HG02981 (cell line): ENCODE results near the gene HRH3.

ENCODE experiments used
- ATAC-seq: cut with Tn5 transposase; IDR thresholded peaks from one replicate; pipeline ENCODE4 v1.9.1; 2021; ENCODE audit warnings: mild to moderate bottlenecking, moderate library complexity; ENCODE audit not compliant: unreplicated experiment

The HRH3 gene

GRCh38 chr20:62219992-62220665 is at the start of gene HRH3:
TSS of gene HRH3 (minus strand) at chr20:62220278. CDS start at chr20:62219970, 308 bp downstream.
- no peak for ATAC-seq

- no peak for ATAC-seq
These were observed 49.8 kb upstream of the HRH3 start for GRCh38 chr20:62269871-62270270.

GRCh38 chr20:62269378-62269777 is 49.3 kb upstream of the HRH3 start:
- no peak for ATAC-seq

- no peak for ATAC-seq
These were observed 48.3 kb upstream of the HRH3 start for GRCh38 chr20:62268228-62268900.

- no peak for ATAC-seq
These were observed 47.5 kb upstream of the HRH3 start for GRCh38 chr20:62267543-62267942.

GRCh38 chr20:62266851-62267250 is 46.8 kb upstream of the HRH3 start:
- ATAC-seq: no peak

- ATAC-seq: no peak
These were observed 46.3 kb upstream of the HRH3 start for GRCh38 chr20:62266340-62266739.

GRCh38 chr20:62265365-62265764 is 45.3 kb upstream of the HRH3 start:
- no peak for ATAC-seq

GRCh38 chr20:62263396-62263795 is 43.3 kb upstream of the HRH3 start:
- no peak for ATAC-seq

- ATAC-seq: no peak
These were observed 42.0 kb upstream of the HRH3 start for GRCh38 chr20:62262064-62262463.

GRCh38 chr20:62259294-62259565 is 39.2 kb upstream of the HRH3 start:
- no peak for ATAC-seq

GRCh38 chr20:62258499-62259293 is 38.6 kb upstream of the HRH3 start:
- no peak for ATAC-seq

GRCh38 chr20:62255976-62256375 is 35.9 kb upstream of the HRH3 start:
- no peak for ATAC-seq

- ATAC-seq: no peak
These were observed 34.1 kb upstream of the HRH3 start for GRCh38 chr20:62254021-62254724.

- ATAC-seq: no peak
These were observed 33.3 kb upstream of the HRH3 start for GRCh38 chr20:62253398-62253797.

- ATAC-seq: no peak
These were observed 32.4 kb upstream of the HRH3 start for GRCh38 chr20:62252342-62252966.

- ATAC-seq: no peak
These were observed 28.9 kb upstream of the HRH3 start for GRCh38 chr20:62248890-62249560.

- ATAC-seq: no peak
These were observed 27.0 kb upstream of the HRH3 start for GRCh38 chr20:62246872-62247652.

- no peak for ATAC-seq
These were observed 26.4 kb upstream of the HRH3 start for GRCh38 chr20:62246431-62246830.

- ATAC-seq: no peak
These were observed 25.8 kb upstream of the HRH3 start for GRCh38 chr20:62245911-62246280.
